A673 (cell line): ENCODE measurements around the gene KCNG1.

Experiments used
- CTCF ChIP-seq: fragments of 300-800, 200-600 bp; sonication (generic); conservative IDR thresholded peaks from 2 replicates; pipeline ENCODE4 v1.5.1; 2017; ENCODE audit warnings: low read depth, mild to moderate bottlenecking, antibody characterized with exemption, low read length, moderate library complexity, mixed read lengths
- EZH2 ChIP-seq: fragments of 200-600 bp; sonication (generic); IDR thresholded peaks from 2 replicates; pipeline ENCODE4 v1.6.1; 2017; ENCODE audit warnings: borderline replicate concordance, low read depth, mild to moderate bottlenecking, mixed read lengths, antibody characterized with exemption, low read length; ENCODE audit not compliant: poor library complexity, severe bottlenecking

GRCh38 chr20:51029963-51030920 lies 7.3 kb upstream of the KCNG1 start:
- TF ChIP-seq CTCF (no peak), EZH2 (no peak)
